Esophagus muscularis mucosa (tissue), 4 donors: ENCODE measurements around the gene DLST.

Source experiments
- EP300 ChIP-seq: sonication (generic); formaldehyde crosslinking; IDR thresholded peaks from one replicate; pipeline ENCODE4 v1.6.1; 2017; ENCODE audit warnings: antibody characterized with exemption
- POLR2A ChIP-seq: fragments of 450-650 bp; IDR thresholded peaks from one replicate; pipeline ENCODE4 v1.6.1; 2017; ENCODE audit warnings: antibody characterized with exemption, moderate library complexity, mild to moderate bottlenecking, low read depth
- POLR2AphosphoS5 ChIP-seq, 2 donors: sonication (generic); formaldehyde crosslinking; IDR thresholded peaks; one replicate each; pipeline ENCODE4 v1.6.1; 2017; ENCODE audit warnings: antibody characterized with exemption in 2 of 2
- TF ChIP-seq, protein P1 (sequence below), 3 experiments: fragments of 200-600 bp in 2 of 3; fragments of 450-650 bp in 1 of 3; sonication (generic) in 2 of 3; IDR thresholded peaks; one replicate each; pipeline ENCODE4 v1.5.1; 2017 to 2019; ENCODE audit warnings: antibody characterized with exemption in 3 of 3, mild to moderate bottlenecking in 2 of 3, moderate library complexity in 1 of 3

DNA sequence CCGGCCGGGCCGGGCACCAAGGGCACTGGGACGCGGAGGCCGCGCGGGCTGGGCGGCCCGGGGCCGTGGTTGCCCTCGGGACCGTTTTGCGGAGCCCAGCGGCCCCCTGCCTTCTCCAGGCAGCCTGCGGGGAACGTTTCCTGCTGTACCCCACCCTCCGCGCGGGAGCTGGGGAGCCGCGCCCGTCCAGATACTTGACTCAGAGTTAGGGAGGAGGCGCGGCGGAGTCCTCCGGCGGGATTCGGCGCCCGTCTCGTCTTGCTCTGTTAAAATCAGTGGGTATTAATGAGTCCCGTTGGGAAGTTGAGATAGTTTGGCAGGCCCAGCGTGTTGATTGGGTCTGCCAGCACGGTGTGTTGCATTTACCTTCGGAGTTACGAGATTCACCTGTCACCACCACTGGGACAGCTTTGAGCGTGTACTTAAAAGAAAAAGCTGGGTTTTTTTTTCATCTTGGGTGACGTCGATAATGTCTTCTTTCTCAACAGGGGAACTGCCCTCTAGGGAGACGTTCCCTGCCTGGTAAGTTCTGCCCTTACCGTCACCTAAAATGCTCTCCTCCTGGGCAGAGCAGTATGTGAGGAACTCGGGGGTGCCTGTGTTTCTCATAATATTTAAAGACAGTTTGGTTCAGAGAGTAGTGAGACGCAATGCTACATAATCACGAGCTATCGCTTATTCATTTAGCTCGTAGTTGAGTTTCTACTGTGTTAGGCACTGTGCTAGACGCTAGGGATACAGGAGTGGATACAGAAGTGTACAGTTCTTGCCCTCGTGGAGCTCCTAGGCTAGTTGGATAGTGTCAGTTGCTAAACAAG is 596 bp downstream of the DLST start:
- TF ChIP-seq, protein P1, sequence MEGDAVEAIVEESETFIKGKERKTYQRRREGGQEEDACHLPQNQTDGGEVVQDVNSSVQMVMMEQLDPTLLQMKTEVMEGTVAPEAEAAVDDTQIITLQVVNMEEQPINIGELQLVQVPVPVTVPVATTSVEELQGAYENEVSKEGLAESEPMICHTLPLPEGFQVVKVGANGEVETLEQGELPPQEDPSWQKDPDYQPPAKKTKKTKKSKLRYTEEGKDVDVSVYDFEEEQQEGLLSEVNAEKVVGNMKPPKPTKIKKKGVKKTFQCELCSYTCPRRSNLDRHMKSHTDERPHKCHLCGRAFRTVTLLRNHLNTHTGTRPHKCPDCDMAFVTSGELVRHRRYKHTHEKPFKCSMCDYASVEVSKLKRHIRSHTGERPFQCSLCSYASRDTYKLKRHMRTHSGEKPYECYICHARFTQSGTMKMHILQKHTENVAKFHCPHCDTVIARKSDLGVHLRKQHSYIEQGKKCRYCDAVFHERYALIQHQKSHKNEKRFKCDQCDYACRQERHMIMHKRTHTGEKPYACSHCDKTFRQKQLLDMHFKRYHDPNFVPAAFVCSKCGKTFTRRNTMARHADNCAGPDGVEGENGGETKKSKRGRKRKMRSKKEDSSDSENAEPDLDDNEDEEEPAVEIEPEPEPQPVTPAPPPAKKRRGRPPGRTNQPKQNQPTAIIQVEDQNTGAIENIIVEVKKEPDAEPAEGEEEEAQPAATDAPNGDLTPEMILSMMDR (IDR thresholded peaks at IDR 0.05): peak in 1 of 3 experiments; percentile 2
- no peak for TF ChIP-seq POLR2A
- no peak for TF ChIP-seq POLR2AphosphoS5 (IDR thresholded peaks at IDR 0.05)
- TF ChIP-seq EP300: no peak
